ENCODE measurements around the gene COLGALT1. TPM values are rescaled to one million over a fixed set of nuclear protein-coding genes. Genes with fewer than 3 reads are reported as not detected.

COLGALT1 gene
- total RNA-seq, 1 donor from 2014 or later: 61.4 TPM

- DNase-seq (ENCODE audit: low spot score): no peak
Observed at GRCh38 chr19:17598953-17599352, 43.5 kb downstream of the COLGALT1 start.

- no peak for DNase-seq (ENCODE audit: low spot score)
Observed at GRCh38 chr19:17599780-17600179, 44.3 kb downstream of the COLGALT1 start.

DNA sequence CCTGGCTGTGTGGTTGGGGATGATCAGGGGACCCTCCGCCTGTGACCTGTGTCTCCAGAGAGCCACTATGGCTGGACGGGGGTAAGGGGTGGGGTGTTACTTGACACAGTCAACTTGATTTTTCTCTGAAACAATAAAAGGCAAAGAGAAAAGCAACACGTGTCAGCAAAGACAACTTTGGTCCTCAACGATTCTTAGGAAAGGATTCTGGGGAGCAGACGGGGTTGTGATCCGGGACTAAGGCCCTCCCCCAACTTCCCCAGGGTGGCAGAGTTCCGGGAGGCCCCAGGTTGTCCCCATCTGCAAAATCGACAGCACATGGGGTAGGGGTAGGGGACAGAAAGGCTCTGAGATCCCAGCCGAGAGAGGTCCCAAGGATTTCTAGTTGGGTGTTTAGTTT, 46.2 kb downstream of the COLGALT1 start:
- DNase-seq (ENCODE audit: low spot score): no peak

GRCh38 chr19:17602217-17602616, 46.8 kb downstream of the COLGALT1 start:
- DNase-seq (ENCODE audit: low spot score): no peak

- DNase-seq (ENCODE audit: low spot score): no peak
Observed at GRCh38 chr19:17602872-17603510, 47.5 kb downstream of the COLGALT1 start.

- no peak for DNase-seq (ENCODE audit: low spot score)
Observed at GRCh38 chr19:17604372-17605025, 49.0 kb downstream of the COLGALT1 start.

DNA sequence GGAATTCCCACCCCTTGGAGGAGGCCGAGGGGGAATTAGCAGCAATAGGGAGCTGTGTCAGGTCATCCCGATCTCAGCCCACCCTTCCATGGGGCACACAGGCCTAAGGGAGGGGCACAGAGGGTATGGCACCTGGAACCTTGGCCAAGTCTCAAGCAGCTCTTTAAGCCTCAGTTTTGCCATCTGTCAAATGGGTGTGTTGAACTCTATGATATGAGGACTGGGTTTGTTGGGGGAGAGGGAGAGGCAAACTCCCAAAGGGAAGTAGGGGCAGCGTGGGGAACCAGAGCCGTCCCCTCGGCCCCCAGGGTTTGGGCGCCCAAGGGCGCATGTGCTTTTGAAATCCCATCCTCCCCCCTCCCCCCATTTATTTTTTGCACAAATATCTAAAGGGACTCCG, 49.7 kb downstream of the COLGALT1 start:
- DNase-seq (ENCODE audit: low spot score): no peak

- peak; percentile 61 for DNase-seq (ENCODE audit: low spot score)
Observed at GRCh38 chr19:17605761-17606589, 50.5 kb downstream of the COLGALT1 start.

GRCh38 chr19:17606590-17607185, 51.2 kb downstream of the COLGALT1 start:
- no peak for DNase-seq (ENCODE audit: low spot score)

DNA sequence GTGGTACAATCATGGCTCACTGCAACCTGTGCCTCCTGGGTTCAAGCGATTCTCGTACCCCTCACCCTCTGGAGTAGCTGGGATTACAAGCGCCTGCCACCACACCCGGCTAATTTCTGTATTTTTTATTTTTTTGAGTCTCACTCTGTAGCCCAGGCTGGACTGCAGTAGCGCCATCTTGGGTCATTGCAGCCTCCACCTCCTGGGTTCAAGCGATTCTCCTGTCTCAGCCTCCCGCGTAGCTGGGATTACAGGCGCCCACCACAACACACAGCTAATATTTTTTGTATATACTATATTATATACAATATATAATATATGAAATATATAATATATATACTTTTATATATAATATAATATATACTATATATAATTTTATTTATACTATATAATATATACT, 52.5 kb downstream of the COLGALT1 start:
- no peak for DNase-seq (ENCODE audit: low spot score)

GRCh38 chr19:17610384-17610783, 54.9 kb downstream of the COLGALT1 start:
- no peak for DNase-seq (ENCODE audit: low spot score)

GRCh38 chr19:17611462-17612244, 56.2 kb downstream of the COLGALT1 start:
- no peak for DNase-seq (ENCODE audit: low spot score)

GRCh38 chr19:17614476-17614875, 59.0 kb downstream of the COLGALT1 start:
- DNase-seq (ENCODE audit: low spot score): no peak

- no peak for DNase-seq (ENCODE audit: low spot score)
Observed at GRCh38 chr19:17615889-17616685, 60.6 kb downstream of the COLGALT1 start.

- no peak for DNase-seq (ENCODE audit: low spot score)
Observed at GRCh38 chr19:17616686-17616960, 61.2 kb downstream of the COLGALT1 start.

DNA sequence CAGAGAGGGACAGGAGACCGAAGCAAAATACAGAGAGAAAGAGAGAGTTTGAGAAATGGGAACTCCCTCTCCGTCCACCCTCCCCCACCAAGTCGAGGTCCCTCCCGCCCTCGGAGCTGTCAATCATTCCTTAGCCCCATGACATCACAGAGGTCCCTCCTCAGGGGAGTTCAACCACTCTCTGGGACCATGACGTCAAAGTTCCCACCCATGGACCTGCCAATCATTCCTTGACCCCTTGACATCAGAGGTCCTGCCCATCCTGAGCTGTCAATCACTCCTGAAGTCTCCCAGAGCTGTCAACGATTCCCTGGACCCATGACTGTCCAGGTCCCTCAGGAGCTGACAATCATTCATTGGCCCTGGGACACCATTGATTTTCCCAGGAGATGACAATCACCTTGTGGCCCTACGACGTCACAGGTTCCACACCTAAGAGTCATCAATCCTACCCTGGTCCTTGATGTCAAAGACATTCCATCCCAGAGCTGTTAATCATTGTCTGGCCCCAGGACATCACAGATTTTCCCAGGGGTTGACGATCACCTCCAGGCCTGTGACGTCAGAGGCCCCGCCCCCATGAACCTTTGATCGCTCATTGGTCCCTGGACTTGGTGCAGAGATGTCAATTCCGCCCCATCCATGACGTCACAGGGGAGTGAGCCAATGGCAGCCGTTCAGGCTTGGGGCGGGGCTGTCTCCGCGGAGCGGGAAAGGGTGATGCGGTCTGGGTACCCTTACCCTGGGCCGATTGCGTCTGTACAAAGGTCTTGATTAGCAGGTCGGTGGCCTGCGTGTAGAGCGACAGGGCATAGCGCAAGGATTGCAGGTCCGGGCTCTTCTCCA, 61.7 kb downstream of the COLGALT1 start:
- no peak for DNase-seq (ENCODE audit: low spot score)

GRCh38 chr19:17617807-17618192, 62.4 kb downstream of the COLGALT1 start:
- DNase-seq (ENCODE audit: low spot score): no peak

- no peak for DNase-seq (ENCODE audit: low spot score)
Observed at GRCh38 chr19:17618281-17618903, 62.9 kb downstream of the COLGALT1 start.

- no peak for DNase-seq (ENCODE audit: low spot score)
Observed at GRCh38 chr19:17618936-17619335, 63.5 kb downstream of the COLGALT1 start.

Data from umbilical cord (tissue), 2 donors.